Measurements from ENCODE around the gene SYT1.

SYT1 gene

GRCh38 chr12:79439175-79439825, 574.7 kb downstream of the SYT1 start:
- H3K36me3 ChIP-seq (ENCODE audit: insufficient read depth, low read length): peaks cover 4% of the 10 kb centered on the region
- 94% methylated on average over 3 of the region's 3 CpGs for WGBS
- no peak overlapping the region for H3K27ac ChIP-seq (ENCODE audit: low read depth, low read length)

GRCh38 chr12:79441534-79441933, 577.0 kb downstream of the SYT1 start:
- H3K4me1 ChIP-seq (ENCODE audit: insufficient read depth, low read length): no peaks in the 10 kb centered on the region; the same call in 1 of the 2 replicates
- no peaks in the 10 kb centered on the region for H3K9me3 ChIP-seq (ENCODE audit: insufficient read depth, low read depth, low read length)
- no peak overlapping the region for H3K9ac ChIP-seq (ENCODE audit: low read depth, low read length)
- no peak overlapping the region for H3K27ac ChIP-seq (ENCODE audit: low read depth, low read length)
- no peaks in the 10 kb centered on the region for H3K27me3 ChIP-seq (ENCODE audit: insufficient read depth, low read length)
- H3K4me3 ChIP-seq (ENCODE audit: low read length): no peak overlapping the region
- 75% methylated on average over 4 of the region's 4 CpGs for WGBS
- H3K36me3 ChIP-seq (ENCODE audit: insufficient read depth, low read length): peaks cover 18% of the 10 kb centered on the region

More at GRCh38 chr12:79439175-79439825, 574.7 kb downstream of the SYT1 start:
- H3K9ac ChIP-seq (ENCODE audit: low read depth, low read length): no peak overlapping the region
- H3K4me3 ChIP-seq (ENCODE audit: low read length): no peak overlapping the region
- no peaks in the 10 kb centered on the region for H3K9me3 ChIP-seq (ENCODE audit: insufficient read depth, low read depth, low read length)
- no peaks in the 10 kb centered on the region; the same call in 1 of the 2 replicates for H3K4me1 ChIP-seq (ENCODE audit: insufficient read depth, low read length)
- H3K27me3 ChIP-seq (ENCODE audit: insufficient read depth, low read length): no peaks in the 10 kb centered on the region

DNA sequence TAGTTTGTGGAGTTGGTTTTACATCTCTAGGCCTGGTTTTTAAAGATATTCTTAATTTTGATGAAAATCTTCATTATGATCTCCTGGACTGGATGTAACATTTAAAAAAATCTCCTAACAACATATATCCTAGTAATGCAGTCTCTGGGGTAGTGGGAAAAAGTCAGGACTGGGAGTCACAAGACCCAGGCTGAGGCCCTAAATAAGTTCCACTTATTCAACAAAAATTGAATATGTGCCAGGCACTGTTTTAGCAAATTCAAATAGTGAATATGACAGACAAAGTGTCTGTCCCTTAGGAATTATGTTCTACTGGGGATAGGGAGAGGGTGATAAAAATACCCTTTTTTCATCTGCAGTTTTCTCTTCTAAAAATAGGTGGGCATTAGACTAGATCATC, 577.8 kb downstream of the SYT1 start:
- H3K27me3 ChIP-seq (ENCODE audit: insufficient read depth, low read length): no peaks in the 10 kb centered on the region
- H3K27ac ChIP-seq (ENCODE audit: low read depth, low read length): no peak overlapping the region
- H3K9ac ChIP-seq (ENCODE audit: low read depth, low read length): no peak overlapping the region
- H3K9me3 ChIP-seq (ENCODE audit: insufficient read depth, low read depth, low read length): no peaks in the 10 kb centered on the region
- H3K4me1 ChIP-seq (ENCODE audit: insufficient read depth, low read length): no peaks in the 10 kb centered on the region; the same call in 1 of the 2 replicates
- H3K4me3 ChIP-seq (ENCODE audit: low read length): no peak overlapping the region
- peaks cover 18% of the 10 kb centered on the region for H3K36me3 ChIP-seq (ENCODE audit: insufficient read depth, low read length)

DNA sequence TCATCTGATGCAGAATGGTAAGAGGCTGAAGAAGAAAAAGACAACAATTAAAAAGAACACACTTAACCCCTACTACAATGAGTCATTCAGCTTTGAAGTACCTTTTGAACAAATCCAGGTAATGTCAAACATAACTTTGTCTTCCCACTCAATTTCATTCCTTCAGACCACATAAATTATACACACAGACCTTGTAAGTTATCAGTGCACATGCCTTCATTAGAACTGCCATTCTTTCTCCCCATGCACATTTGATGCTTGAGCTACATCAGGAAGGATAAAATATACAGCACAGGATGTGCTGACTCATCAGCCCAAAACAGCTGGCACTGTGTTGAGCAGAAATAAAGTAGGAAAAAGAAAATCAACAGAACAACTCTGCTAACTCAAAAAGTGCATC, 579.5 kb downstream of the SYT1 start:
- H3K9me3 ChIP-seq (ENCODE audit: insufficient read depth, low read depth, low read length): no peaks in the 10 kb centered on the region
- H3K27me3 ChIP-seq (ENCODE audit: insufficient read depth, low read length): no peaks in the 10 kb centered on the region
- H3K36me3 ChIP-seq (ENCODE audit: insufficient read depth, low read length): peaks cover 20% of the 10 kb centered on the region
- no peak overlapping the region for H3K27ac ChIP-seq (ENCODE audit: low read depth, low read length)
- H3K4me1 ChIP-seq (ENCODE audit: insufficient read depth, low read length): no peaks in the 10 kb centered on the region; the same call in 1 of the 2 replicates
- no peak overlapping the region for H3K4me3 ChIP-seq (ENCODE audit: low read length)
- H3K9ac ChIP-seq (ENCODE audit: low read depth, low read length): no peak overlapping the region

DNA sequence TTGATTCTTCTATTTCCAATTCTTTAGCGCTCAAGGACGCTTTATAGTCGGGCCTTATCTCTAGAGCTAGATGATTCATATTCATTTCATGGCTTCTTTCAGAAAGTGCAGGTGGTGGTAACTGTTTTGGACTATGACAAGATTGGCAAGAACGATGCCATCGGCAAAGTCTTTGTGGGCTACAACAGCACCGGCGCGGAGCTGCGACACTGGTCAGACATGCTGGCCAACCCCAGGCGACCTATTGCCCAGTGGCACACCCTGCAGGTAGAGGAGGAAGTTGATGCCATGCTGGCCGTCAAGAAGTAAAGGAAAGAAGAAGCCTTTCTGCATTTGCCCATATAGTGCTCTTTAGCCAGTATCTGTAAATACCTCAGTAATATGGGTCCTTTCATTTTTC, 584.2 kb downstream of the SYT1 start:
- Histone ChIP-seq H3K36me3 (ENCODE audit: insufficient read depth, low read length) (peaks cover 20% of the 10 kb centered on the region), H3K9me3 (ENCODE audit: insufficient read depth, low read depth, low read length) (no peaks in the 10 kb centered on the region), H3K27ac (ENCODE audit: low read depth, low read length) (no peak overlapping the region), H3K9ac (ENCODE audit: low read depth, low read length) (no peak overlapping the region), H3K27me3 (ENCODE audit: insufficient read depth, low read length) (no peaks in the 10 kb centered on the region), H3K4me3 (ENCODE audit: low read length) (no peak overlapping the region), H3K4me1 (ENCODE audit: insufficient read depth, low read length) (peaks cover 2% of the 10 kb centered on the region)
- WGBS: 97% methylated on average over 11 of the region's 11 CpGs

GRCh38 chr12:79451365-79451764, 586.8 kb downstream of the SYT1 start:
- Histone ChIP-seq H3K9me3 (ENCODE audit: insufficient read depth, low read depth, low read length) (no peaks in the 10 kb centered on the region), H3K27me3 (ENCODE audit: insufficient read depth, low read length) (no peaks in the 10 kb centered on the region), H3K4me1 (ENCODE audit: insufficient read depth, low read length) (peaks cover 16% of the 10 kb centered on the region), H3K36me3 (ENCODE audit: insufficient read depth, low read length) (0 out of 2 replicates have a peak, but pooled peaks cover 3% of the 10 kb centered on the region), H3K27ac (ENCODE audit: low read depth, low read length) (no peak overlapping the region), H3K4me3 (ENCODE audit: low read length) (no peak overlapping the region), H3K9ac (ENCODE audit: low read depth, low read length) (no peak overlapping the region)

GRCh38 chr12:79451978-79452377, 587.4 kb downstream of the SYT1 start:
- no peaks in the 10 kb centered on the region for H3K9me3 ChIP-seq (ENCODE audit: insufficient read depth, low read depth, low read length)
- H3K27me3 ChIP-seq (ENCODE audit: insufficient read depth, low read length): no peaks in the 10 kb centered on the region
- 86% methylated on average over 6 of the region's 6 CpGs for WGBS
- H3K4me3 ChIP-seq (ENCODE audit: low read length): no peak overlapping the region
- peaks cover 16% of the 10 kb centered on the region for H3K4me1 ChIP-seq (ENCODE audit: insufficient read depth, low read length)
- no peak overlapping the region for H3K27ac ChIP-seq (ENCODE audit: low read depth, low read length)
- H3K9ac ChIP-seq (ENCODE audit: low read depth, low read length): no peak overlapping the region
- 0 out of 2 replicates have a peak, but pooled peaks cover 3% of the 10 kb centered on the region for H3K36me3 ChIP-seq (ENCODE audit: insufficient read depth, low read length)

GRCh38 chr12:79452906-79453305, 588.3 kb downstream of the SYT1 start:
- Histone ChIP-seq H3K27ac (ENCODE audit: low read depth, low read length) (no peak overlapping the region), H3K36me3 (ENCODE audit: insufficient read depth, low read length) (0 out of 2 replicates have a peak, but pooled peaks cover 3% of the 10 kb centered on the region), H3K4me1 (ENCODE audit: insufficient read depth, low read length) (peaks cover 16% of the 10 kb centered on the region), H3K4me3 (ENCODE audit: low read length) (no peak overlapping the region), H3K9me3 (ENCODE audit: insufficient read depth, low read depth, low read length) (no peaks in the 10 kb centered on the region), H3K9ac (ENCODE audit: low read depth, low read length) (no peak overlapping the region), H3K27me3 (ENCODE audit: insufficient read depth, low read length) (no peaks in the 10 kb centered on the region)
- 92% methylated on average over 6 of the region's 6 CpGs for WGBS

- Histone ChIP-seq H3K9ac (ENCODE audit: low read depth, low read length) (no peak overlapping the region), H3K36me3 (ENCODE audit: insufficient read depth, low read length) (0 out of 2 replicates have a peak, but pooled peaks cover 2% of the 10 kb centered on the region), H3K27ac (ENCODE audit: low read depth, low read length) (no peak overlapping the region), H3K4me1 (ENCODE audit: insufficient read depth, low read length) (peaks cover 16% of the 10 kb centered on the region), H3K4me3 (ENCODE audit: low read length) (no peak overlapping the region), H3K9me3 (ENCODE audit: insufficient read depth, low read depth, low read length) (no peaks in the 10 kb centered on the region), H3K27me3 (ENCODE audit: insufficient read depth, low read length) (no peaks in the 10 kb centered on the region)
- WGBS: 85% methylated on average over 2 of the region's 3 CpGs
Measured at GRCh38 chr12:79453820-79454219, 589.2 kb downstream of the SYT1 start.

GRCh38 chr12:79454338-79454843, 589.8 kb downstream of the SYT1 start:
- Histone ChIP-seq H3K36me3 (ENCODE audit: insufficient read depth, low read length) (no peaks in the 10 kb centered on the region), H3K4me1 (ENCODE audit: insufficient read depth, low read length) (peaks cover 16% of the 10 kb centered on the region), H3K27me3 (ENCODE audit: insufficient read depth, low read length) (no peaks in the 10 kb centered on the region), H3K27ac (ENCODE audit: low read depth, low read length) (no peak overlapping the region), H3K9me3 (ENCODE audit: insufficient read depth, low read depth, low read length) (no peaks in the 10 kb centered on the region), H3K9ac (ENCODE audit: low read depth, low read length) (no peak overlapping the region), H3K4me3 (ENCODE audit: low read length) (no peak overlapping the region)
- WGBS: 75% methylated on average over 3 of the region's 3 CpGs

DNA sequence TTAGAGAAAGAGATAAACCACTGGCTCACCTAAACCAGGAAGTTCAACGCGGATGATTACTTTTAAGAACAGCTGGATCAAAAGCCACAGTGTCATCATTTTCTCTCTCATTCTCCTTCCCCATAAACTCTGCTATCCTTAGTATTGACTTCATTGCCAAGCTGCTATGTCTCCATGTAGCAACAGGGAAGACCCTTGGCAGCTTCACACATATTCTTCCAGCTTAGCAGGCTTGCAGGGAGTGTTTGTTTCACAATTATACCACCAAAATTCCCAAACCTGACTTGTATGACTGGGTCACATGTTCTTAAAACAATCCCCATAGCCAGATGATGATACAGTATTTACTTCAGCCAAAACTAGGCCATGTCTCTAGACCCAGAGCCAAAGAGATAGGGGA, 590.7 kb downstream of the SYT1 start:
- Histone ChIP-seq H3K36me3 (ENCODE audit: insufficient read depth, low read length) (no peaks in the 10 kb centered on the region), H3K9me3 (ENCODE audit: insufficient read depth, low read depth, low read length) (no peaks in the 10 kb centered on the region), H3K27me3 (ENCODE audit: insufficient read depth, low read length) (no peaks in the 10 kb centered on the region), H3K27ac (ENCODE audit: low read depth, low read length) (no peak overlapping the region; the same call in 1 of the 2 replicates), H3K4me3 (ENCODE audit: low read length) (no peak overlapping the region), H3K4me1 (ENCODE audit: insufficient read depth, low read length) (peaks cover 16% of the 10 kb centered on the region), H3K9ac (ENCODE audit: low read depth, low read length) (no peak overlapping the region)
- 92% methylated on average over 2 of the region's 2 CpGs for WGBS
